Epithelial cell of esophagus (primary cell): ENCODE results near the gene SPATA25.

Experiments
- DNase-seq: peaks from one replicate; pipeline ENCODE4 v3.0.0; 2010; ENCODE audit warnings: low read depth
- H3K4me3 ChIP-seq: 2 replicates; pipeline ENCODE4 v1.5.1; 2011; ENCODE audit warnings: mild to moderate bottlenecking, low read length, control low read depth
- TF ChIP-seq, protein P1 (sequence below): IDR thresholded peaks from 2 replicates; pipeline ENCODE4 v1.5.1; 2011; ENCODE audit warnings: low read depth, mild to moderate bottlenecking, low read length, control low read depth, inconsistent platforms; ENCODE audit not compliant: insufficient read depth; ENCODE audit errors: missing control alignments

Gene SPATA25

DNA sequence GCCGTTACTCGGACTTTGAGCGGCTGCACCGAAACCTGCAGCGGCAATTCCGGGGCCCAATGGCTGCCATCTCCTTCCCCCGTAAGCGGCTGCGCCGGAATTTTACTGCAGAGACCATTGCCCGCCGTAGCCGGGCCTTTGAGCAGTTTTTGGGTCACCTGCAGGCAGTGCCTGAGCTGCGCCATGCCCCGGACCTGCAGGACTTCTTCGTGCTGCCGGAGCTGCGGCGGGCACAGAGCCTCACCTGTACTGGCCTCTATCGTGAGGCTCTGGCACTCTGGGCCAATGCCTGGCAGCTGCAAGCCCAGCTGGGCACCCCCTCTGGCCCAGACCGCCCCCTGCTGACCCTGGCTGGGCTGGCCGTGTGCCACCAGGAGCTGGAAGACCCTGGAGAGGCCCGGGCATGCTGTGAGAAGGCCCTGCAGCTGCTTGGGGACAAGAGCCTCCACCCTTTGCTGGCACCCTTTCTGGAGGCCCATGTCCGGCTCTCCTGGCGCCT is 46.7 kb downstream of the SPATA25 start:
- H3K4me3 ChIP-seq, result no peak overlapping the region
- TF ChIP-seq, protein P1, sequence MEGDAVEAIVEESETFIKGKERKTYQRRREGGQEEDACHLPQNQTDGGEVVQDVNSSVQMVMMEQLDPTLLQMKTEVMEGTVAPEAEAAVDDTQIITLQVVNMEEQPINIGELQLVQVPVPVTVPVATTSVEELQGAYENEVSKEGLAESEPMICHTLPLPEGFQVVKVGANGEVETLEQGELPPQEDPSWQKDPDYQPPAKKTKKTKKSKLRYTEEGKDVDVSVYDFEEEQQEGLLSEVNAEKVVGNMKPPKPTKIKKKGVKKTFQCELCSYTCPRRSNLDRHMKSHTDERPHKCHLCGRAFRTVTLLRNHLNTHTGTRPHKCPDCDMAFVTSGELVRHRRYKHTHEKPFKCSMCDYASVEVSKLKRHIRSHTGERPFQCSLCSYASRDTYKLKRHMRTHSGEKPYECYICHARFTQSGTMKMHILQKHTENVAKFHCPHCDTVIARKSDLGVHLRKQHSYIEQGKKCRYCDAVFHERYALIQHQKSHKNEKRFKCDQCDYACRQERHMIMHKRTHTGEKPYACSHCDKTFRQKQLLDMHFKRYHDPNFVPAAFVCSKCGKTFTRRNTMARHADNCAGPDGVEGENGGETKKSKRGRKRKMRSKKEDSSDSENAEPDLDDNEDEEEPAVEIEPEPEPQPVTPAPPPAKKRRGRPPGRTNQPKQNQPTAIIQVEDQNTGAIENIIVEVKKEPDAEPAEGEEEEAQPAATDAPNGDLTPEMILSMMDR, result no peak
- DNase-seq, result no peak

DNA sequence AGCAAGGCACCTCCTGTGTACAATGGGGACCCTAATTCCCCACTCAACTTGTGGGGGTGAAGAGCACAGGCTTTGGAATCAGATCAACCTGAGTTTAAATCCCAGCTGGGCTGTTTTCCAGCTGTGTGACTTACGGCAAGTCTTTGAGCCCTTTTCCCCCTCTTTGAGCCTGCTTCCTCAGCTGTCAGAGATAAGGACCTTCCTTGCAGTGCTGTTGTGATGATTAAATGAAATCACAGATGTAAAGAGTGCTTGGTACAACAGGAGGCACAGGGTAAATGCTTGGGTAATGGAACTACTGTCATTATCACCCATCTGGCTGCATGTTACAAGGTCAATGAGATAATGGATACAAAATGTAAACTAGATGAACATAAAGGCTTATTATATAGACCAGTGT is 50.6 kb downstream of the SPATA25 start:
- H3K4me3 ChIP-seq, result no peak overlapping the region
- no peak for DNase-seq
- TF ChIP-seq, protein P1, result no peak
